GM18505 (cell line): ENCODE data around the gene RNF141.

Experiments used
- ATAC-seq: cut with Tn5 transposase; IDR thresholded peaks from one replicate; pipeline ENCODE4 v1.9.1; 2021; ENCODE audit not compliant: unreplicated experiment
- POLR2A ChIP-seq: IDR thresholded peaks from 4 replicates; pipeline ENCODE4 v1.6.1; 2011; ENCODE audit warnings: borderline replicate concordance; ENCODE audit not compliant: insufficient read depth, insufficient read length; ENCODE audit errors: extremely low read depth

Gene RNF141

GRCh38 chr11:10484461-10485180, 56.4 kb downstream of the RNF141 start:
- no peak for ATAC-seq
- TF ChIP-seq POLR2A, result no peak

GRCh38 chr11:10483584-10483983, 57.4 kb downstream of the RNF141 start:
- no peak for ATAC-seq
- TF ChIP-seq POLR2A, result no peak

- no peak for TF ChIP-seq POLR2A
- ATAC-seq, result no peak
Observed at GRCh38 chr11:10483174-10483573, 57.8 kb downstream of the RNF141 start.

GRCh38 chr11:10481560-10482349, 59.2 kb downstream of the RNF141 start:
- no peak for TF ChIP-seq POLR2A
- ATAC-seq, result no peak

- TF ChIP-seq POLR2A, result no peak
Observed at GRCh38 chr11:10480760-10481159, 60.2 kb downstream of the RNF141 start.

GRCh38 chr11:10480026-10480425, 61.0 kb downstream of the RNF141 start:
- ATAC-seq, result no peak
- no peak for TF ChIP-seq POLR2A

More at GRCh38 chr11:10480760-10481159, 60.2 kb downstream of the RNF141 start:
- ATAC-seq, result no peak

- TF ChIP-seq POLR2A, result no peak
- no peak for ATAC-seq
Observed at GRCh38 chr11:10478574-10479550, 62.1 kb downstream of the RNF141 start.

GRCh38 chr11:10478066-10478465, 62.9 kb downstream of the RNF141 start:
- TF ChIP-seq POLR2A, result no peak
- no peak for ATAC-seq

- no peak for ATAC-seq
- no peak for TF ChIP-seq POLR2A
Observed at GRCh38 chr11:10477690-10478046, 63.3 kb downstream of the RNF141 start.

- TF ChIP-seq POLR2A, result no peak
- no peak for ATAC-seq
Observed at GRCh38 chr11:10476927-10477689, 63.9 kb downstream of the RNF141 start.

GRCh38 chr11:10476342-10476741, 64.6 kb downstream of the RNF141 start:
- TF ChIP-seq POLR2A, result no peak
- ATAC-seq, result no peak

- TF ChIP-seq POLR2A, result no peak
- no peak for ATAC-seq
Observed at GRCh38 chr11:10474551-10474950, 66.4 kb downstream of the RNF141 start.
